T-helper 9 cell (primary cell): ENCODE results near the gene CCDC106.

Experiments used
- DNase-seq: peaks from one replicate; pipeline ENCODE4 v3.0.0-alpha.2; 2020

CCDC106 gene

GRCh38 chr19:55614711-55615542 is 33.1 kb upstream of the CCDC106 start:
- DNase-seq = no peak

- DNase-seq = no peak
Observed at GRCh38 chr19:55615543-55616394, 32.2 kb upstream of the CCDC106 start.

- DNase-seq = no peak
Observed at GRCh38 chr19:55616395-55616875, 31.6 kb upstream of the CCDC106 start.

DNA sequence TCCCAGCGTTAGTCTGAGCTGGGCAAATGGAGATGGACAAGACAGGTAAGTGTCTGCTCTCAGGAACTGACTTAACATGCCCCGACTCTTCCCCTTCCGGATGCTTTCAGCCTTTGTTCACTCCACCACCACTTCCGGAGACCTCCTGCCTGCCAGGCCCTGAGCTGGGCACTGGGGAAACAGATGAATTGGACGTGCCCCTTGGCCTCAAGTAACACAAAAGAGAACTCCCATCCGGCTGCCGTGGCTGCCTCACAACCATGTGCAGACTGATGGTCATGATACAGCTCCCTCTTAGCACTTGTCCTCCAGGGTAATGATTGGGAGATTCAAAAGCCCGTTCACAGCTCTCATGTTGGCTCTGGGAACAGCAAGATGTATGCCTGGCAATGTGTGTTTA is 30.6 kb upstream of the CCDC106 start:
- DNase-seq = no peak

DNA sequence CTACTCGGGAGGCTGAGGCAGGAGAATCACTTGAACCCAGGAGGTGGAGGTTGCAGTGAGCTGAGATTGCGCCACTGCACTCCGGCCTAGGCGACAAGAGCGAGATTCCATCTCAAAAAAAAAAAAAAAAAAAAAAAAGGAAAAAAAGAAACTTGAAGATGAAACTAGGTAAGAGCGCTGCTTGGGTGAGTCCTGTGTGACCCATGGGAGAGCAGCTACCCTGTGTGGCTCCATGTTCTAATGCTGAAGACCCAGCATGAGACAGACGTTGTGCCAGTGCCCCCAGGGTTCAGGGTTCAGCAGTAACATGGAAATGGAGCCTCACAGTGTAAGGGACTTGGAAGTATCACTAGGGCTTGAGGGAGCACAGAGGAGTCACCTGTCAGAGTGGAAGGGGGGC is 29.6 kb upstream of the CCDC106 start:
- no peak for DNase-seq

GRCh38 chr19:55619286-55619685 is 28.7 kb upstream of the CCDC106 start:
- DNase-seq = no peak

GRCh38 chr19:55620410-55621204 is 27.4 kb upstream of the CCDC106 start:
- DNase-seq = no peak

- DNase-seq = no peak
Observed at GRCh38 chr19:55621205-55621672, 26.8 kb upstream of the CCDC106 start.

DNA sequence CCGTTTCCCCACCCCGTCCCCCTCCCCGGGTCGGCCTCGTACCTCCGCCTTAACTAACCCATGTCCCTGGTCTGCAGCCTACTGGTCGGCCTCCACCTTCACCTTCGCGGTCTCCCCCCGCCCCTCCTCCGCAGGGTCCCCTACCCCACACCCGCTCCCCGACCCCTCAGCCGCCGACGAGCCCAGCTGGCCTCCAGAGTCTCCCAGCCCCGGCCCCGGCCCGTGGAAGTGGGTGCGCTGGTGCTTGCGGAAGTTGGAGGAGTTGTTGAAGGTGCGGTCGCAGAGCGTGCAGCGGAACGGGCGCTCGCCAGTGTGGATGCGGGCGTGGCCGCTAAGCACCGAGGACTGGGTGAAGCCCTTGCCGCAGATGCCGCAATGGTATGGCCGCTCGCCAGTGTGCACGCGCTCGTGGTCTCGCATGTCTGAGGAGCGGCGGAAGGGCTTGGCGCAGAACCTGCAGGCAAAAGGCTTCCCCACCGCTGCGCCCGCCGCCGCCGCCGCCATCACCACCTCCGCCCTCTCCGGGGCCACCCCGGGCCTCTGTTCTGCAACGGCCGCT is 26.3 kb upstream of the CCDC106 start:
- DNase-seq = no peak

GRCh38 chr19:55622242-55622969 is 25.6 kb upstream of the CCDC106 start:
- no peak for DNase-seq

- no peak for DNase-seq
Observed at GRCh38 chr19:55623130-55623529, 24.9 kb upstream of the CCDC106 start.

DNA sequence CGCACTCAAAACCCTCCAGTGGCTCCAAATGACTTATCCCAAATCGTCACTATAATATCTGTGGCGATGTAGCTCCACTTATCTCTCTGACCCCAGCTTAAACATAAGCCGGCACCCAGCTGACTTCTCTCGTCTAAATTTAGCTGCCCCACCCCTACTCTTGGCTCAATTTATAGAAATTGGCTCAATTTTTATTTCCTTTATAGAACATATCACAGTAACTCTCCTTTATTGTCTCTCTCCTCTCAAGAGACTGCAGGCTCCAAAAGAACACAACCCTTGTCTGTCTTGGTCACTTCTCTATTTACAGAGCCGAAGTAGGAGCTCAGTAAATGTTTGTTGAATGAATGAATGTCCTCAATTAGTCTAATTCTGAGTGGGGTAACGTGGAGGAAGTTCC is 24.5 kb upstream of the CCDC106 start:
- DNase-seq = no peak

DNA sequence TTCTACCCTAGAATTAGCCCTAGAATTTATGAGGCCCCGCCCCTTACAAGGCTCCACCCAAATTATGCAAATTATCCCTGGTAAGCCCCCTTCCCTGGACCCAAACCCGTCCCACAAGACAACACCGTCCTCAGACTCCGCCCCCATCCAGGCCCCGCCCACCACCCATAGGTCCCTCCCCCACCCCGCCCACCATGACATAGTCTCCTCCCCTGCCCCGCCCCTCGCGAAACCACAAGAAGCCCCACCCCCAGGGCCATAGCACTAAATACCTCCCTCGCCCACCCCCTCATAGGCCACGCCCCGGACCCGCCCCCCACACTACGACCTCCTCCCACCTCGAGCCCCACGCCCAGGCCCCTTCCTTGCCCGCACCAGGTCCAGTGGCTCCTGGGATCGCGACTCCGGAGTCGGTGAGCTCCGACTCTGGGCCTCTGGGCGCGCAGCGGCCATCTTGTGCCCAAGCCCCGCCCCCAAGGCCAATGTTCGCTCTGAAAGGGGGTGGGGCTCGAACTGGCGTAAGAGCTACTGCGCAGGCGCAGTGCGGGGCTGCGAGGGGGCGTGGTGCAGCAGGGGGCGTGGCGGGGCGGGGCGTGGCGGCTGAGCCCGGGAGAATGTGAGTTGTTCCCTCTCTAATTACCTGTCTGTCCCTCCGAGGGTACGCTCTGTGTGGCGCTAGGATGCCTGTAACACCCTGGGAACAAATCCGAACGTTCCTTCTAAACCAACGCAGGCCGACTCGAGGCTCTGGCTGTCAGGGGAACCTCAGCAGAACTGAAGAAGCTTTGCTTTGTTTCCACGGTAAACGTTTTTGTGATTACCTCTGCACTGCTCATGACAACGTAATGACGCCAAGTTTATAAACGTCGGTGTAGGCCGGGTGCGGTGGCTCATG is 23.7 kb upstream of the CCDC106 start, which contains the start of gene ZNF784:
Gene ZNF784, minus strand, starts transcription at position 458 of the 895 bp plus-strand sequence. Its CDS starts 5 bp downstream, at position 453.
- DNase-seq = peak; percentile 96

GRCh38 chr19:55625004-55625326 is 23.0 kb upstream of the CCDC106 start:
- no peak for DNase-seq

- peak; percentile 42 for DNase-seq
Observed at GRCh38 chr19:55626350-55626749, 21.7 kb upstream of the CCDC106 start.

GRCh38 chr19:55632463-55632834 is 15.6 kb upstream of the CCDC106 start:
- DNase-seq = peak; percentile 88

DNA sequence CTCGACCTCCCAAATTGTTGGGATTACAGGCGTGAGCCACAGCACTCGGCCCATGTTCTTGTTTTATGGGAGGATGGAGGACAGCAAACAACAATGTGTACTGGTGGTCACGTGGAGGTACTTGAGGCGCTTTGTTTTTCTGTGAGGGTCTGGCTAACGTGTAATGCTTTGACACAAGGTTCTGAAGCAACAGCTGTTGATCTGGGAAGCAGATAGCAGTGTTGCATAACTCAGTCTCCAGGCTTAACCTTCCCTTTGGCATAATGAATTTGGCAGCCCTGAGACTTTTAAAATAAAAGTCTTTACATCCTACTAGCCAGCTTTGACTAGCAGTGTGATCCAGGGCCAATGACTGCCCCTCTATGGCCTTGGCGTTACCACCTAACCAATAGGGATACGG is 14.2 kb upstream of the CCDC106 start:
- no peak for DNase-seq

- no peak for DNase-seq
Observed at GRCh38 chr19:55635334-55635717, 12.7 kb upstream of the CCDC106 start.

GRCh38 chr19:55635856-55636440 is 12.1 kb upstream of the CCDC106 start:
- DNase-seq = no peak

GRCh38 chr19:55636723-55637122 is 11.3 kb upstream of the CCDC106 start:
- no peak for DNase-seq
